ENCODE results near the gene ALG13.
"Not testable (repeated sequence)": the region's sequence is repeated elsewhere in the genome, so short reads cannot be mapped to it uniquely, and the experiment has no call there.

The ALG13 gene

GRCh38 chrX:111761578-111762135 is 80.7 kb downstream of the ALG13 start:
- no peak for DNase-seq

GRCh38 chrX:111778591-111778990 is 97.6 kb downstream of the ALG13 start:
- DNase-seq, result no peak

GRCh38 chrX:111779582-111779981 is 98.6 kb downstream of the ALG13 start:
- DNase-seq, result no peak

GRCh38 chrX:111784667-111785066 is 103.7 kb downstream of the ALG13 start:
- DNase-seq, result no peak

- DNase-seq, result not testable (repeated sequence)
Observed at GRCh38 chrX:111790054-111790453, 109.1 kb downstream of the ALG13 start.

Measured in activated CD8-positive, alpha-beta memory T cell treated with anti-CD3 and anti-CD28 coated beads for 24 hours (primary cell).